Measurements from ENCODE around the gene RAP1B. TPM values are rescaled to one million over a fixed set of nuclear protein-coding genes. Genes with fewer than 3 reads are reported as not detected.

RAP1B gene
- total and polyA plus RNA-seq, 12 donors, result 74.6 to 302 (median 165) TPM

GRCh38 chr12:68621472-68622081 is 10.9 kb downstream of the RAP1B start:
- Histone ChIP-seq H3K27ac (peak overlapping the region in 2 of 5 donors; percentile 23 to 27), H3K4me3 (no peak overlapping the region), H3K9me3 (replicated peaks in 1 of 3) (no peaks in the 10 kb centered on the region), H3K36me3 (replicated peaks in 1 of 2) (no peaks in the 10 kb centered on the region), H3K27me3 (no peaks in the 10 kb centered on the region), H3K4me1 (replicated peaks in 1 of 2) (peaks cover 53 to 85% of the 10 kb centered on the region in 2 donors)
- no peak for DNase-seq
- TF ChIP-seq POLR2A (IDR thresholded peaks at IDR 0.05) (no peak), CTCF (IDR thresholded peaks at IDR 0.05) (no peak)
- intact Hi-C loops (cut with DNase I), result no loop called here

- Histone ChIP-seq H3K4me3 (no peak overlapping the region), H3K27me3 (no peaks in the 10 kb centered on the region), H3K4me1 (replicated peaks in 1 of 2) (peaks cover 50 to 79% of the 10 kb centered on the region in 2 donors), H3K36me3 (replicated peaks in 1 of 2) (no peaks in the 10 kb centered on the region), H3K27ac (peak overlapping the region in 2 of 5 donors; percentile 23 to 27), H3K9me3 (replicated peaks in 1 of 3) (no peaks in the 10 kb centered on the region)
- 34 to 51% (median 39%) methylated on average over 1 of the region's 1 CpG for WGBS, 4 donors
- DNase-seq, result no peak
- intact Hi-C loops (cut with DNase I), result no loop called here
- TF ChIP-seq CTCF (IDR thresholded peaks at IDR 0.05) (no peak), POLR2A (IDR thresholded peaks at IDR 0.05) (no peak)
These were observed 11.6 kb downstream of the RAP1B start for GRCh38 chr12:68622250-68622649.

GRCh38 chr12:68623059-68623458 is 12.4 kb downstream of the RAP1B start:
- H3K27ac ChIP-seq, result peak overlapping the region in 1 of 5 donors; percentile 27
- H3K27me3 ChIP-seq, result no peaks in the 10 kb centered on the region
- DNase-seq, result no peak
- intact Hi-C loops (cut with DNase I), result no loop called here
- H3K4me3 ChIP-seq, result no peak overlapping the region
- TF ChIP-seq CTCF (IDR thresholded peaks at IDR 0.05) (no peak), POLR2A (IDR thresholded peaks at IDR 0.05) (no peak)
- H3K36me3 ChIP-seq (replicated peaks in 1 of 2), result no peaks in the 10 kb centered on the region
- H3K4me1 ChIP-seq (replicated peaks in 1 of 2), result peaks cover 42 to 71% of the 10 kb centered on the region in 2 donors
- no peaks in the 10 kb centered on the region for H3K9me3 ChIP-seq (replicated peaks in 1 of 3)

- Histone ChIP-seq H3K4me1 (replicated peaks in 1 of 2) (peaks cover 35 to 61% of the 10 kb centered on the region in 2 donors), H3K27ac (no peak overlapping the region), H3K9me3 (replicated peaks in 1 of 3) (no peaks in the 10 kb centered on the region), H3K4me3 (no peak overlapping the region), H3K27me3 (no peaks in the 10 kb centered on the region), H3K36me3 (replicated peaks in 1 of 2) (no peaks in the 10 kb centered on the region)
- TF ChIP-seq POLR2A (IDR thresholded peaks at IDR 0.05) (no peak), CTCF (IDR thresholded peaks at IDR 0.05) (no peak)
- WGBS, 4 donors, result 93 to 100% (median 97%) methylated on average over 1 of the region's 1 CpG
- no peak for DNase-seq
- intact Hi-C loops (cut with DNase I), result no loop called here
These were observed 13.3 kb downstream of the RAP1B start for GRCh38 chr12:68623984-68624383.

Data from adrenal gland (tissue), 12 donors.